ENCODE results near the gene ABCA2.

ABCA2 gene

GRCh38 chr9:136983167-136983566 lies 44.9 kb downstream of the ABCA2 start:
- no peak overlapping the region for H3K4me3 ChIP-seq (replicated peaks in 1 of 2; ENCODE audit: low read depth in 2 of 2, low read length in 2 of 2)
- TF ChIP-seq CTCF (IDR thresholded peaks at IDR 0.05; ENCODE audit: low read depth, low read length): no peak

GRCh38 chr9:136982232-136983051 lies 45.6 kb downstream of the ABCA2 start, which contains the start of gene LCNL1:
TSS of gene LCNL1 (plus strand) at chr9:136982993. CDS start at chr9:136983587, 594 bp downstream.
- H3K4me3 ChIP-seq (replicated peaks in 1 of 2; ENCODE audit: low read depth in 2 of 2, low read length in 2 of 2): no peak within 1 kb of the TSS
- TF ChIP-seq CTCF (IDR thresholded peaks at IDR 0.05; ENCODE audit: low read depth, low read length): no peak
- no peak for DNase-seq (ENCODE audit: low read depth in 2 of 2)

More at GRCh38 chr9:136983167-136983566, 44.9 kb downstream of the ABCA2 start:
- DNase-seq (ENCODE audit: low read depth in 2 of 2): no peak

GRCh38 chr9:136981588-136982231 lies 46.3 kb downstream of the ABCA2 start:
- TF ChIP-seq CTCF (IDR thresholded peaks at IDR 0.05; ENCODE audit: low read depth, low read length): no peak
- H3K4me3 ChIP-seq (replicated peaks in 1 of 2; ENCODE audit: low read depth in 2 of 2, low read length in 2 of 2): no peak overlapping the region
- DNase-seq (ENCODE audit: low read depth in 2 of 2): peak in 1 of 2 donors; percentile 13

- TF ChIP-seq CTCF (IDR thresholded peaks at IDR 0.05; ENCODE audit: low read depth, low read length): no peak
- DNase-seq (ENCODE audit: low read depth in 2 of 2): no peak
- no peak overlapping the region for H3K4me3 ChIP-seq (replicated peaks in 1 of 2; ENCODE audit: low read depth in 2 of 2, low read length in 2 of 2)
Measured at GRCh38 chr9:136980669-136981478, 47.2 kb downstream of the ABCA2 start.

- no peak for TF ChIP-seq CTCF (IDR thresholded peaks at IDR 0.05; ENCODE audit: low read depth, low read length)
- H3K4me3 ChIP-seq (replicated peaks in 1 of 2; ENCODE audit: low read depth in 2 of 2, low read length in 2 of 2): no peak overlapping the region
- no peak for DNase-seq (ENCODE audit: low read depth in 2 of 2)
Measured at GRCh38 chr9:136979769-136980587, 48.1 kb downstream of the ABCA2 start.

Data from cardiac fibroblast (primary cell).